GM19043 (cell line): ENCODE measurements around the gene KCNT1.
"Not testable (repeated sequence)": the region's sequence is repeated elsewhere in the genome, so short reads cannot be mapped to it uniquely, and the experiment has no call there.

Experiments
- ATAC-seq: cut with Tn5 transposase; IDR thresholded peaks from one replicate; pipeline ENCODE4 v1.9.1; 2021; ENCODE audit warnings: low read depth; ENCODE audit not compliant: unreplicated experiment

KCNT1 gene

DNA sequence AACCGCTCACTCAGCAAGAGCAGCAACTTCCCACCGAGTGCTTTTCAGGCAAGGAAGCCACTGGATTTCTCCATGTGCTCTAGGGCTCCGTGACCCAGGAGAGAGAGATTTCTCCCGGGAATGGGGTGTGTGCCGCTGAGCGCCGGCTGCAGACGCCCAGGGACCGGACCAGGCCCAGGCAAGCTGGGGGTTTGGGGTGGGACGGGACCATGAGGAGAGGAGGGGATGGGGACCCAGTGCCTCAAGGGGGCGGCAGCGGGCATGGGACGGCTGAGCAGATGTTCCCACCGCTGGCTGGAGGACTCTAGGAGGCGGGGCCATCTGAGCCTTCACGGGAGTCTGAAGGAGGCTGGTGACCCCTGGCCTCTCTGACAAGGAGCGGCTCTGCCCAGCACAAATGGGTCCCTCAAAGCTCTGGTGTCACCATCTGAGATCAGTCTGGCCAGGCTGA, 30.4 kb upstream of the KCNT1 start:
- no peak for ATAC-seq

- ATAC-seq = not testable (repeated sequence)
These were observed 29.2 kb upstream of the KCNT1 start for GRCh38 chr9:135672786-135673185.

- no peak for ATAC-seq
These were observed 28.0 kb upstream of the KCNT1 start for GRCh38 chr9:135673941-135674340.

DNA sequence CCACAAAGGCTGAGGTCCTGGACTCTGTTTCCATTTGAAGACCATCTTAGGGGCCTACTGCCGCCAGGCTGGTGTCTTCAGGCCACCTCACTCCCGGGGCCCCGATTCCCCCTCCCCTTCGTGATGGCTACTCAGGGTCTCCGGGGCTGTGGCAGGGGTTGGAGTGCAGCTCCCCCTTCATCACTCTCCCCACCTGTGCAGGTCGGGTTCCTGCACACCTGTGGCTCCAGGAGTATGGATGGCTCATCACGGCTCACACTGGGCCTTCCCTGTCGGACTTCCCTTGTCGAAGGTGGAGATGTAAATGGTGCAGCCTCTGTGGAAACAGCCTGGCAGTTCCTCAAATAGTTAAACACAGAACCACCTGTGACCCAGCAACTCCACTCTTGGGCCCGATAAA, 27.0 kb upstream of the KCNT1 start:
- no peak for ATAC-seq

GRCh38 chr9:135676891-135677290, 25.1 kb upstream of the KCNT1 start:
- no peak for ATAC-seq

- no peak for ATAC-seq
These were observed 24.3 kb upstream of the KCNT1 start for GRCh38 chr9:135677641-135678168.

- ATAC-seq = no peak
These were observed 23.6 kb upstream of the KCNT1 start for GRCh38 chr9:135678236-135679017.

- no peak for ATAC-seq
These were observed 21.9 kb upstream of the KCNT1 start for GRCh38 chr9:135680056-135680455.

DNA sequence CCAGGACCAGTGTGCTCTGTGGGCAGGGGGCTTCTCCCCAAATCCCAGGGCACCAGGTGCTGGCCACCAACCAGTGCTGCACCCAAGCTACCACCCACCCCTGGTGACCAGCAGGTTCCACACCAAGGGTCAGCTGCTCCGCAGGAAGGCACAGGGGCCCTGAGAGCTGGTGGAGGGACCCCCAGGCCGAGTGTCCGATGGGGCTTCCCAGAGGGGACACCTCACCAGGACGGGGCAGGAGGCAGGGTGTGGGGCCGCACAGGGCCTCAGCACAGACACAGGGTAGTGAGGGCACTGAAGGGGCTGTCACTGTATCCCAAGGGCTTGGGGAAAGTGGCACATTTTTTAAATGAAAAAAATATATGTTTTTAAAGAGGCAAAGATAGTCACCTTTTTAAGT, 20.8 kb upstream of the KCNT1 start:
- no peak for ATAC-seq

DNA sequence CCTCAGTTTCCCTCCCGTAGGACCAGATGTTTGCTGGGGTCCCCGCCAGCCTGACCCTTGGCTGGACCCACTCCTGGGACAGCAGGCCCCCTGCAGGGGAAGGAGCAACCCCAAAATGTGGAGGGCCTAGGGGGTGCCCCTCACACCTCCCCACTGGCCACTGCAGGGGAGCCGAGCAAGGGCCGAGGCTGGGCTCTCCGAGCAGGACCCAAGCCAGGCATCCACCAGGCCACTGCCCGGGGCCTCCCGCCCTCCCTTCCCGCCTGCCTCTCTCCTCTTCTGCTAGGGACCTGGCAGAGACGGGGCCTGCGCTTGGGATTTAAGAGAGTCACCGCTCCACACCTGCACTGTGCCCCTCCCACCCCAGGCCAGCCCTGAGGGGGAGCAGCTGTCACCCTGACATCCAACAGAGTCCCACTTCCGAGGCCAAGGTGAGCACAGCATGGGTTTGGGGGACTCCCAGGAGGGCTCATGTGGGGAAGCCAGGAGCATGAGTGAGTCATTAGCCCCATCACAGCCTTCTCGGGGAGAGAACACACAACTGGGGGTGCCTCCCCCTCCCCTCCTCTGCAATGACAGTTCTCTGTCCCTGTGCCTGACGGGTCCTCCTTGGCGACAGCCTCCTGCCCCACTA, 18.5 kb upstream of the KCNT1 start:
- ATAC-seq = no peak

- no peak for ATAC-seq
These were observed 17.3 kb upstream of the KCNT1 start for GRCh38 chr9:135684691-135685090.

DNA sequence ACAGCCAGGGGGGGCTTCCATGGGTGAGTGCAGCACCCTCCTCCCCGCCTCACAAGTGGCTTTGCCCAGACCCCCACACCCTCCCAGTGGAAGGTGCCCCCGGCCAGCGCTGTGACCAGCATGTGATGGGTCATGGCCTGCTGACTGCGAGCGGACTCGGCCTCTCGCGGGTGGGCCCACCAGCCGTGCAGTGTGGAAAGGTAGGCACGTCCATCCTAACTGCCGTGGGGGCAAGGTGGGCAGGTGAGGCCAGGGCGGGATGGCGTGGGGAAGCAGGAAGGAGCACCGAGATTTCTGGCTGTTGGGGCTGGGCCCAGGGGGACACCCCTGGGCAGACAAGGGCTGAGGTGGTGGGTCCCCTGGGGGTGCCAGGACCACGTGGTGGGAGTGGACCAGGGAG, 14.8 kb upstream of the KCNT1 start:
- ATAC-seq = no peak

GRCh38 chr9:135689011-135689410, 13.0 kb upstream of the KCNT1 start:
- ATAC-seq = no peak

DNA sequence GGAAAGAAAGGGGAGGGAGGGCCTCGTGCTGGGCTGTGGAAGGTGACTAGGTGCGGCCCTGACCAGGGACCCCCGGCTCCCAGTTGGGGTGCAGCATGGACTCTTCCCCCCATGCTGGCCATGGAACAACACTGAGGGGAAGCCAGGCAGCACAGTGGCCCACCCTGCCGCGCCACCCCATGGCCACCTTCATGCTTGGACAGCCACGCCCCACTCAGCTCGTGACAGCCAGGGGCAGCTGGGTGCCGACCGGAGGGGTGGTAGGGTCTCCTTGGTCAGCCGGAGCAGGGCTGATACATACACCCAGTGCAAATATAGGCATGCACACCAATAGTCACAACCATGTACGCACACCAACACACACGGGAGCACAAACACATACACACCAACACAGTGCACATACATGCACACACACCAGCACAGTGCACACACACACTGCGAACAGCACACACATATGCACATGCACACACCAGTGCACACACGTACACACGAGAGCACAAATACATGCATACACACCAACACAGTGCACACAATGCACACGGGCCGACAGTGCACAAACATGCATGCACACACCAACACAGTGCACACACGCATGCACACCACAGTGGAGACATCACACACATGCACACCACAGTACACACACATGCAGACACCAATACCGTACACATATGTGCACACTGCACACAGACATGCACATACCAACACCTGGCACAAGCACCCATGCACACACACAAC, 11.0 kb upstream of the KCNT1 start:
- ATAC-seq = no peak

DNA sequence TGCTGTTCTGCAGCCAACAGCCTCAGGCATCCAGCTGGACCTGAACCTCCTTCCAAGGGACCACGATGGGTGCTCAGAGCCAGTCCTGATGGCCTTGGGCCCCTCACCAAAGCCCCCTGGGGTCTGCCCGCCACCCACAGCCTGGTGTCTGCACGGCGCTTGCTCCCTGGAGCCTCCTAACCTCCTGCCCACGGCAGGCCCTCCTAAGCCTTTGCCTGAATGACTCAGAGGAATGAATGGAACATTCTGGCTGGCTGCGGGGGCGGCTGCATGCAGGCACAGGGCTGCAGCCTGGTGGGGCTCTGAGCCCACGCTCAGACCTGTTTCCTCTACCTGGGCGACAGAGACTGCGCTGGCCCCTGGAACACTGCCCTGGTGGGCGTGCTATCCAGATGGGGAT, 9.6 kb upstream of the KCNT1 start:
- no peak for ATAC-seq

- ATAC-seq = no peak
These were observed 8.7 kb upstream of the KCNT1 start for GRCh38 chr9:135693265-135693664.

DNA sequence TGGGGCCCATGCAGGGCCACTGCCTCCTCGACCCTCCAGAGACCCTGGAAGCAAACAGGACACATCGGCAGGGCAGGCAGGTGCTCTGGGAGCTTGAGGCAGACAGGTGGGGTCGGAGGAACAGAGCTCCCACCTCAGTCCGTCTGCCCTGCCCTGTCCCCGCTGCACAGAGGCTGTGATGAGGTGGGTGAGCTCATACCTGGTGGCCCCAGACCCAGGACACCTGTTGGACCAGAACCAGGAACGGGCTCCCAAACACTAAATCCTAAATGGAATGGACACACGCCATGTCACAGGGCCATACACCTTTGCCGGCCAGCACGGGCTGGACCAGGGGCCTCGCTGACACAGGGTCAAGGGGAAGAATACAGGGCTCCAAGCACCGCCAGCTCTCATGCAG, 8.2 kb upstream of the KCNT1 start:
- no peak for ATAC-seq

GRCh38 chr9:135694414-135694813, 7.6 kb upstream of the KCNT1 start:
- no peak for ATAC-seq

DNA sequence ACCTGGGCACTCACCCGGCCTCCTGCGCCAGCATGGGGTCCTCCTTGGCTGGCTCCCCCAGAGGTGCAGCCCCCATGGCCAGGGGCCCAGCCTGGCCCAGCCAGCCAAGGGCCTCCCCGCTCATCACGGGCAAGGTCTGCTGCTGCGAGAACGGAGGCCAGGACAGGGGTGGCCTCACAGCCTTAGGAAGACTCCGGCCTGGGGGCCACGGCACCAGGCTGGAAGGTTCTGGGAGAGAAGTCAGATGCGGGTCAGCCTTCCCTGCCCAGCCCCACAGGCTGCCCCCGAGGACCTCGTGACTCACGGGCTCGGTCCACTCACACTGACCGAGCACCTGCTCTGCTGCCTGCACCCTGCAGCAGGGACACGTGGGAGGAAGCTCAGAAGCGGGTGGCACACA, 6.9 kb upstream of the KCNT1 start:
- ATAC-seq = no peak

GRCh38 chr9:135695642-135696041, 6.3 kb upstream of the KCNT1 start:
- ATAC-seq = no peak

GRCh38 chr9:135696446-135696845, 5.5 kb upstream of the KCNT1 start:
- no peak for ATAC-seq
